Common myeloid progenitor, CD34-positive (primary cell): ENCODE measurements around the gene DNAJC5G.

Source experiments
- CTCF ChIA-PET: fragments of 350-600 bp; sonication (Branson Sonifier 250); formaldehyde crosslinking; loops from one replicate; lab custom pipeline; 2021; ENCODE audit warnings: antibody characterized with exemption; lab: Charles Lee
- POLR2A ChIA-PET: fragments of 350-600 bp; sonication (Branson Sonifier 250); formaldehyde crosslinking; loops from one replicate; lab custom pipeline; 2021; ENCODE audit warnings: antibody characterized with exemption; lab: Charles Lee
- DNase-seq, 3 donors: peaks; one replicate each; pipeline versions ENCODE4 v3.0.0 to v3.0.0-alpha.2; 2013
- H3K27ac ChIP-seq, 2 experiments: 1 replicate in 1 of 2; 2 replicates in 1 of 2; pipeline ENCODE4 v1.7.0; 2013; ENCODE audit warnings: inconsistent platforms in 2 of 2, low read length in 2 of 2, mild to moderate bottlenecking in 2 of 2, low read depth in 1 of 2, moderate library complexity in 1 of 2; ENCODE audit not compliant: severe bottlenecking in 2 of 2, insufficient read depth in 1 of 2, poor library complexity in 1 of 2
- H3K27me3 ChIP-seq, 5 experiments: replicated peaks in 2 of 5; 1 replicate in 3 of 5; 2 replicates in 2 of 5; pipeline versions ENCODE4 v1.6.1 to v1.7.0; 2013; ENCODE audit warnings: low read length in 4 of 5, mild to moderate bottlenecking in 2 of 5, moderate library complexity in 2 of 5, inconsistent platforms in 1 of 5; ENCODE audit not compliant: insufficient read depth in 5 of 5, control insufficient read depth in 4 of 5
- H3K36me3 ChIP-seq, 4 experiments: 1 replicate in 2 of 4; 2 replicates in 2 of 4; pipeline versions ENCODE4 v1.6.1 to v1.7.0; 2013; ENCODE audit warnings: low read length in 3 of 4, control low read depth in 1 of 4, mild to moderate bottlenecking in 1 of 4; ENCODE audit not compliant: control insufficient read depth in 4 of 4, insufficient read depth in 4 of 4
- H3K4me1 ChIP-seq, 4 experiments: 1 replicate in 3 of 4; 2 replicates in 1 of 4; pipeline versions ENCODE4 v1.6.1 to v1.7.1; 2013; ENCODE audit warnings: low read length in 3 of 4, mild to moderate bottlenecking in 3 of 4, control low read depth in 1 of 4, inconsistent platforms in 1 of 4, moderate library complexity in 1 of 4; ENCODE audit not compliant: control insufficient read depth in 4 of 4, insufficient read depth in 4 of 4; ENCODE audit errors: control extremely low read depth in 1 of 4
- H3K4me3 ChIP-seq, 7 experiments: 1 replicate in 4 of 7; 2 replicates in 3 of 7; pipeline versions ENCODE4 v1.5.1 to v1.7.0; 2013; ENCODE audit warnings: mild to moderate bottlenecking in 7 of 7, low read length in 6 of 7, moderate library complexity in 6 of 7, inconsistent platforms in 2 of 7, low read depth in 2 of 7, control low read depth in 1 of 7; ENCODE audit not compliant: insufficient read depth in 4 of 7, control insufficient read depth in 1 of 7; ENCODE audit errors: extremely low read depth in 1 of 7
- H3K9me3 ChIP-seq, 5 experiments: 1 replicate in 4 of 5; 2 replicates in 1 of 5; pipeline versions ENCODE4 v1.6.1 to v1.7.1; 2013; ENCODE audit warnings: low read length in 4 of 5, mild to moderate bottlenecking in 2 of 5, inconsistent platforms in 1 of 5, low read depth in 1 of 5, moderate library complexity in 1 of 5; ENCODE audit not compliant: control insufficient read depth in 4 of 5, insufficient read depth in 2 of 5; ENCODE audit errors: control extremely low read depth in 1 of 5
- WGBS: methylation state at CpG from one replicate; pipeline ENCODE4 v1.1.5; 2013; ENCODE audit not compliant: insufficient coverage; 5-methylcytosine and 5-hydroxymethylcytosine counted together

DNAJC5G gene

GRCh38 chr2:27243391-27244130 is 31.7 kb upstream of the DNAJC5G start:
- H3K4me3 ChIP-seq: no peak overlapping the region
- ChIA-PET POLR2A (no interaction called here), CTCF (interaction anchor here (0.8 to 2.2 kb wide), 4 partner anchors 17 to 56 kb away, joined by 3 to 5 read pairs (median 4); no protein-coding TSS in a partner anchor)
- WGBS: 98% methylated on average over 17 of the region's 19 CpGs
- peaks cover 0 to 6% (median 4%) of the 10 kb centered on the region in 4 experiments for H3K4me1 ChIP-seq
- H3K9me3 ChIP-seq: no peaks in the 10 kb centered on the region
- peaks cover 2 to 63% (median 53%) of the 10 kb centered on the region in 4 experiments for H3K36me3 ChIP-seq
- no peak for DNase-seq
- H3K27me3 ChIP-seq: no peaks in the 10 kb centered on the region
- H3K27ac ChIP-seq: no peak overlapping the region

- Histone ChIP-seq H3K4me1 (peaks cover 0 to 8% (median 5%) of the 10 kb centered on the region in 4 experiments), H3K4me3 (no peak overlapping the region), H3K36me3 (peaks cover 2 to 49% (median 41%) of the 10 kb centered on the region in 4 experiments), H3K27me3 (no peaks in the 10 kb centered on the region), H3K27ac (no peak overlapping the region), H3K9me3 (no peaks in the 10 kb centered on the region)
- ChIA-PET POLR2A (interaction anchor here (0.6 kb wide), 1 partner anchor 245 kb away, joined by 3 read pairs; no protein-coding TSS in a partner anchor), CTCF (interaction anchor here (1.2 to 2.3 kb wide), 2 partner anchors 13 to 58 kb away, joined by 3 to 5 read pairs; no protein-coding TSS in a partner anchor)
- 94% methylated on average over 8 of the region's 10 CpGs for WGBS
- DNase-seq: no peak
Measured at GRCh38 chr2:27245116-27245515, 30.1 kb upstream of the DNAJC5G start.

GRCh38 chr2:27245626-27246025 is 29.6 kb upstream of the DNAJC5G start:
- ChIA-PET POLR2A (no interaction called here), CTCF (interaction anchor here (1.0 to 2.3 kb wide), 3 partner anchors 18 to 57 kb away, joined by 4 to 5 read pairs (median 5); no protein-coding TSS in a partner anchor)
- H3K9me3 ChIP-seq: no peaks in the 10 kb centered on the region
- WGBS: 100% methylated on average over 1 of the region's 4 CpGs
- H3K4me3 ChIP-seq: no peak overlapping the region
- H3K36me3 ChIP-seq: peaks cover 2 to 44% (median 36%) of the 10 kb centered on the region in 4 experiments
- no peak overlapping the region for H3K27ac ChIP-seq
- no peaks in the 10 kb centered on the region for H3K27me3 ChIP-seq
- no peak for DNase-seq
- H3K4me1 ChIP-seq: peaks cover 0 to 11% (median 7%) of the 10 kb centered on the region in 4 experiments

GRCh38 chr2:27247893-27248292 is 27.3 kb upstream of the DNAJC5G start:
- Histone ChIP-seq H3K4me1 (peaks cover 0 to 7% (median 1%) of the 10 kb centered on the region in 4 experiments), H3K27me3 (no peaks in the 10 kb centered on the region), H3K9me3 (no peaks in the 10 kb centered on the region), H3K4me3 (no peak overlapping the region), H3K36me3 (peaks cover 0 to 21% (median 17%) of the 10 kb centered on the region in 4 experiments), H3K27ac (no peak overlapping the region)
- ChIA-PET POLR2A (no interaction called here), CTCF (interaction anchor here (1.5 to 7.0 kb wide), 7 partner anchors 9 to 56 kb away, joined by 3 to 90 read pairs (median 6); partner anchors contain the start of gene TRIM54)
- WGBS: 97% methylated on average over 3 of the region's 4 CpGs
- no peak for DNase-seq

GRCh38 chr2:27249159-27249890 is 25.9 kb upstream of the DNAJC5G start:
- Histone ChIP-seq H3K4me3 (no peak overlapping the region), H3K27me3 (peaks cover 0 to under 1% (median 0%) of the 10 kb centered on the region in 5 experiments), H3K36me3 (peaks cover 0 to 7% (median 3%) of the 10 kb centered on the region in 4 experiments), H3K9me3 (no peaks in the 10 kb centered on the region), H3K27ac (no peak overlapping the region), H3K4me1 (peaks cover 0 to 7% (median 1%) of the 10 kb centered on the region in 4 experiments)
- CTCF ChIA-PET: interaction anchor here (0.9 to 7.0 kb wide), 16 partner anchors 9 to 75 kb away, joined by 3 to 90 read pairs (median 4); partner anchors contain the start of gene TRIM54
- POLR2A ChIA-PET: no interaction called here
- whole genome bisulfite sequencing: 81% methylated on average over 8 of the region's 12 CpGs
- DNase-seq: no peak

- peaks cover 0 to 8% (median 0%) of the 10 kb centered on the region in 5 experiments for H3K27me3 ChIP-seq
- peaks cover 0 to 7% (median 1%) of the 10 kb centered on the region in 4 experiments for H3K4me1 ChIP-seq
- no peak overlapping the region for H3K27ac ChIP-seq
- CTCF ChIA-PET: interaction anchor here (0.9 to 7.0 kb wide), 16 partner anchors 9 to 72 kb away, joined by 3 to 90 read pairs (median 4); partner anchors contain the start of genes SLC30A3 and TRIM54
- POLR2A ChIA-PET: no interaction called here
- peak overlapping the region in 3 of 7 experiments; percentile 11 to 22 (median 13) for H3K4me3 ChIP-seq
- H3K36me3 ChIP-seq: peaks cover 0 to 2% (median 0%) of the 10 kb centered on the region in 4 experiments
- DNase-seq: peak; percentile 54 to 74 (median 70)
- WGBS: 20% methylated on average over 20 of the region's 22 CpGs
- H3K9me3 ChIP-seq: no peaks in the 10 kb centered on the region
Measured at GRCh38 chr2:27249891-27250651, 25.2 kb upstream of the DNAJC5G start.
